Activated T-helper 1 cell treated with anti-CD3 and anti-CD28 coated beads, Interleukin-2, amount 50 U/mL, for 16 hours (primary cell): ENCODE results near the gene TRAF7.

Source experiments
- DNase-seq, 2 donors: peaks; one replicate each; pipeline ENCODE4 v3.0.0-alpha.2; 2020; ENCODE audit warnings: low read depth in 1 of 2, low spot score in 1 of 2

TRAF7 gene

GRCh38 chr16:2147378-2147777, 8.2 kb upstream of the TRAF7 start:
- DNase-seq: no peak

GRCh38 chr16:2147981-2148671, 7.5 kb upstream of the TRAF7 start, which contains the start of gene RAB26:
RAB26 (plus strand) TSS chr16:2148625; CDS start chr16:2148784, 159 bp downstream.
- DNase-seq: peak in 1 of 2 donors; percentile 51

GRCh38 chr16:2148714-2149629, 6.6 kb upstream of the TRAF7 start:
- DNase-seq: no peak

DNA sequence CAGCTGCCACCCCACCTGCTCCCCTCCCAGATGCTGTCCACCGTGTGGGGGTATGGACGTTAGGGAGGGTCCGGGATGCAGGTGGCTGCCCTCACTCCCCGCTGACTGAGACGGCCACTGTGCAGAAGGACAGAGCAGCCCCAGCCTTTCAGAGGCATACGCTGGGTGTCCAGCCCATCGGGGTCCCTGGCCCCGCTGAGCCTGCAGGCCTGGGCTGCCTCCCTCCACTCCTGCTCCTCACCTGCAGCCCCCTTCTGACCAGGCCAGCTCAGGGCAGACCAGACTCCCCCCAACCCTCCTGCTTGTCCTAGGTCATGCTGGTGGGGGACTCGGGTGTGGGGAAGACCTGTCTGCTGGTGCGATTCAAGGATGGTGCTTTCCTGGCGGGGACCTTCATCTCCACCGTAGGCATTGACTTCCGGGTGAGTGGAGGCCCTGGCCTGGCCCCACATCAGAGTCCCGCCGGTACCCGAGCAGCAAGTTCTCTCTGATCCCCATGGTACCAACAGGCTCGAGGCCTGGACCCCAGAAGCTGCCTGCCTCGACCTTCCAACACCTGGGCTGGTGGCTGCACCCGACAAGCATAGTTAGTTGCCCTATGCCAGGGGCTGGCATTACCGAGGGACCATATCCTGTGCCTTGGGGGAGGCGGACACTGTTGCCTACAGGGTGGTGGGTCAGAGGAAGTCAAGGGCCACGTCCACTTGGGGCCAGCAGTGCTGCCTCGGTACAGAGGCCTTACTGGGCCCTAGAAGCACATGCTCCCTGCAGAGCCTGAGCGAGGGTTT, 5.8 kb upstream of the TRAF7 start:
- no peak for DNase-seq

DNA sequence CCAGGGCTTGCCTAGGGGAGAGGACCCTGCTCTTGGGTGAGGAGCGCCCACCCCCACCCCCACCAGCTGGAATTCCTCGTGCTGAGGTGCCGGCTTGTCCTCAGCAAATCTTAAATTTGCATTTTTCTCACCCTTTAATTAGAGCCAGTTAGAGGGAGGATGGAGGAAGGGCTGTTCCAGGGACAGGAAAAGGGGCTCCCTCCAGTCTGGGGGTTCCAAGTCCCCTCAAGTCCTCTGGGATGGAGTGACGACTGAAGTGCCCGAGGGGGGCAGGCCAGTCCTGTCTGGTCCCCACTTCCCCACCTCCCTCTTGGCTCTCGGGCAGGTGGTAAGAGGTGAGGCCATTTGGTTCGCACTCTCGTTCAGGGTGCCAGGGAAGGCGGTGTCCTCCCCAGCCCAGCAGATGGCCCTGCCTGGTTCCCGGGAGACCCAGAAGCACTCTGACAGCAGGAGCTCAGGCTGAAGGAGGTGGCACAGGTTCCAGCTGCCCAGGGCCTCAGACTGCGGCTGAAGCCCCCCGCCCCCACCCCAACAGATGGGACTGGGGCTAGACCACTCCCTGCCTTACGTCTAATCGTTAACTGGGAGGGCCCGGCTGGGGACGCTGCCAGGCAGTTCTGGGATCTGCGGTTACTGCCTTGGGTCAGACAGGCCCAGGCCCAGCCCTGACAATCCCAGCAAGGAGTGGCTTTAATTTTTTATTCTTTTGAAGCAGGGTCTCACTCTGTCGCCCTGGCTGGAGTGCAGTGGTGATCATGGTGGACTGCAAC, 5.0 kb upstream of the TRAF7 start:
- no peak for DNase-seq

GRCh38 chr16:2151188-2152091, 4.1 kb upstream of the TRAF7 start:
- no peak for DNase-seq

GRCh38 chr16:2152695-2153506, 2.7 kb upstream of the TRAF7 start:
- DNase-seq: no peak

DNA sequence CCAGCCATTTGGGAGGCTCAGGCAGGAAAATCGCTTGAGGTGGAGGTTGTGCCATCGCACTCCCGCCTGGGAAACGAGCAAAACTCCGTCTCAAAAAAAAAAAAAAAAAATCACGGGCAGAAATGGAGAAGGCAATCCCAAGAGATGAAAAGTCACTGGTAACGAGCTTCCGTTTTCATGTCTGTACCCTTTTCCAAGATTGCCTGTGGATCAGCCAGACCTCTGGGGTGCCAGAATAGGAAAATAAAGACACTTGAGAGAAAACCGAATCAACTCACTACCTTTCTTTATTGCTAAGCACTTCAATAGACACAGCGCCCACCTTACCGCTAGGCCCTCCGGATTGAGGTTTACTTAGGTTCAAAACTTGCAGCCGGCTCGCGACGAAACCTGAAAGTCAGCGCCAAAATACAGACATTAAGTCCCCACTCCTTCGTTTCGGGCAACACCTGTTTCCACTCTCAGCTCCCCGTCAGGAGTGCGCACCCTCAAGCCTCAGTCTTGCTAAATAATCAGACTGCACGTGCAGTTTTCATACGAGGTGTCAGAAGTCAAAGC, 970 bp upstream of the TRAF7 start:
- DNase-seq: no peak

DNA sequence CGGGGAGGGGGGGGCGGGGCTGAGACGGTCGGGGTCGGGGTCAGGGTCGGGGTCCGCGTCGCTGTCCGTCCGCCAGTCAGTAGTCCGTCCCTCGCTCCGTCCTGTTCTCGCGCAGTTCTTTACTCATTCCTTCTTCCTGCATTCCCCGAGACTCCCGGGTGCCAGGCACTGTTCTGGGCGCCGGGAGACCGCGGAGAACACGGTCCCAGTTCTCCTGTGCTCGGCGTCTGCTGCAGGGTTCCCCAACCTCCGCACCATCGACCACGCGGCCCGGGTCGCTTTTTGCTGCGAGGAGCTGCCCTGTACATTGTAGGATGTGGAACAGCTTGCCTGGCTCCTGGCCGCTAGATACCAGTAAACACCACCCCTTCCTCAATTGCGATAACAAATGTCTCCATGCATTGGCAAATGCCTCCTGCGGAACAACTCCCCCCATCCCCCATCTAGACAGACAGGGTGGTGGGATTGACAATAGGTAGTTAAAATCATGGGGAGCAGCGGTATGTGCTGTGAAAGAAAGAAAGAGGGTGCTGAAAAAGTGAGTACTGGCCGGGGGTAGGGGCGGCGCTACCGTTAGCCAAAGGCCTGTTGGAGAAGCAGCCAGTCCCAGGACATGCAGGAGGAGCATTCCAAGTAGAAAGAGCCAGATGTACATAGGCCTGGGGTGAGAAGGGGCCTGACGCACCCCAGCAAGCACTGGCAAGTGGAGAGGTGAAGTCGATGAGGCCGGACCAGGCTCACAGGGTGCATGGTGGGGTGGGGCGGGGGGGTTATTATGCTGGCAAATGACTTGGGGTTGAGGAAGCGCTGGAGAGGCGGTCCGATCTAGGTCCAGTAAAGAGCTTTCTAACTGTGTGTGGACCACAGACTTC, 631 bp downstream of the TRAF7 start:
- no peak for DNase-seq

DNA sequence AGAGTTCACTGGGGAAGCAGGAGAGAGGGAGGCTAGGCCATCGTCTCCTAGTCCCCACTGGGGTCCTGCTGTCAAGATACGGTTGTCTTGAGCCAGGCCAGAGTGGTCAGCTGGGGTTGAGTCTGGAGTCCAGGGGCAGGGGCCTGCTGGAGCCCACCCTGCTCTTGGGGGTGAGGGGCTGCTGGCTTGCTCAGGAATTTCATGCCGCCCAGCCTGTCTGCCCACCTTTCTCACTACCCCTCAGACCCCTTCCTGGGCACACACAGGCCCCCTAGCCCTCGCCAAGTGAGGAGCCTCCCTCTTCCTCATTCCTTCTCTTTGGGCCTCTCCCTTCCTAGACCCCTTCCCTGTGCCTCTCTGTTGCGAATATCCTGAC, 1.3 kb downstream of the TRAF7 start:
- DNase-seq: no peak

DNA sequence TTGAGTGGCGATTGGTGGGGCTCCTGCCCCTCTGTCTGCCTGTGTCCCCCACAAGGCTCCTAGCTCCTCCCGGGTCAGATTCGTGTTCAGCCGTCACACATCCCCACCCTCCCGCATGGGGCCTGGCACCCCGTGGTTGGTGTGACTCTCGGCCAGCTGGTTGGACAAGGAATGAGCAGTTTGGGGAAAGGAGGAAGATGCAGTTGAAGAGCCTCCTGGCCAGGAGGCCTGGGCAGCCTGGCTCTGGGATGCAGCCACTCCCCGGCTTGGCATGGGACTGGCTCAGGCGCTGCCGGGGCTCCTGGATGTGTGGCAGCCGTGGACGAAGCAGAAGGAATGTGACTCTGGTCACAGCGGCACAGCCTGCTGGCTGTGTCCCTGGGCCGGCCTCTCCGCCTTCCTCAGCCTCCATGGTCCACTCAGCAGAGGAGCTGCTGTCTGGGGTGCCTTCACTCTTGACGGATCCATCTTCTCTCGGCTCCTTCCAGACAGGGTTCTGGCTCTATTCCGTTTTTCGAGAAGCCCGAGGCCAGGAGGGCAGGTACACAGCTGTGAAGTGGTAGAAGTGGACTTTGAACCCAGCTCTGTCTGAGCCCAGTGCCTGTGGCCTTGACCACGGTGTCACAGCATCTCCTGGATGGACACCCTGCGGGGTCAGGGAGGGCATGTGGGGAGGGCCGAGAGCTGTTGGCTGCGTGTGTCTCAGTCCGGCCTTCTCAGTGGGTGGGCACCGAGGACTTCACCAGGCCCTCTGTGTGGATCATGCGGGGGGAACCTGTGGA, 2.1 kb downstream of the TRAF7 start:
- no peak for DNase-seq

DNA sequence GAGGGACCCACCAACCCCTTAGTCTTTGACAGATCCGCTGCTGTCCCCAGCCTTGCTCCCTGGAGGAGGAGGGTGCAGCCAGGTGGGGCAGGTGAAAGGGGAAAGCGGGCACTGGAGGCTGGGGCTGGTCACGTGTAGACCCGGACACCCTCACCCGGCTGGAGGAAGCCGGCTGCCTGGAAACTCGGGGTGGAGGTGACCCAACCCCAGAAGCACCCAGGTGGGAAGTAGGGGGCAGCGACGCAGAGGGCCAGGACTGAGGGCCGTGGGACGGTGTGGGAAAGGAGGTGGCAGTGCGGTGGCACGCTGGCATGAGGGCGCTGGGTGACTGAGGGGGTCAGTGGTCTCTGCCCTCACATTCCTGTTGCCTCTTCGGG, 2.7 kb downstream of the TRAF7 start:
- DNase-seq: no peak

- no peak for DNase-seq
These were observed 3.7 kb downstream of the TRAF7 start for GRCh38 chr16:2159175-2159838.

- no peak for DNase-seq
These were observed 5.5 kb downstream of the TRAF7 start for GRCh38 chr16:2160915-2161551.

GRCh38 chr16:2161911-2162310, 6.3 kb downstream of the TRAF7 start:
- DNase-seq: no peak

DNA sequence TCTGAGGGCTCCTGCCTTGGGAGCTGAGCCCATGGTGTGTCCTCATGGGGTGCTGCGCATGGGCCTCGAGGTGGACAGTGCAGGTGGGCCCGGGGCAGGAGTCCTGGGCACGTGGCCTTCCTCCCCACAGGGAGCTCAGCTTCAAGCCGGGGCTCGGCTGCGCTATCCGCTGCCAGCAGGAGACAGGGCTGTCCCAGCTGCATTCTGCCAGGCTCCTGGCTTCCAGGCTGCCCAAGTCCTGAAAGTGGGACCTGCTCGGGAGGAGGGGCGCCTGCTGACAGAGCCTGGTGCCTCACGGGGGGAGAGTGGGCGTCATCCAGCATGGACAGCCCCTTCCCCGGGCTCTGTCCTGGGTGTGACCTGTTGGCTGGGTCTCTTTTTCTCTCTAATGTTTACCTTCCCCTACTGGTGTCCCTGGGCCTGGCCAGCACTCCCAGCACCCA, 7.1 kb downstream of the TRAF7 start:
- DNase-seq: no peak
